Neural progenitor cell (in vitro differentiated cells): ENCODE measurements around the gene PPP2R1B. TPM values are rescaled to one million over a fixed set of nuclear protein-coding genes. Genes with fewer than 3 reads are reported as not detected.

Experiments
- DNase-seq: peaks from one replicate; pipeline ENCODE4 v3.0.0-alpha.2; 2016; ENCODE audit warnings: low spot score
- H2AFZ ChIP-seq: fragments of 200-600 bp; sonication (generic); replicated peaks from 2 replicates; pipeline ENCODE4 v1.6.1; 2016; ENCODE audit warnings: antibody characterized with exemption
- H3F3A ChIP-seq: fragments of 200-600 bp; sonication (generic); 2 replicates; pipeline ENCODE4 v1.6.1; 2016; ENCODE audit warnings: antibody characterized with exemption, low read depth
- H3K27ac ChIP-seq: fragments of 200-600 bp; sonication (generic); 2 replicates; pipeline ENCODE4 v1.5.1; 2016; ENCODE audit warnings: mild to moderate bottlenecking
- H3K27me3 ChIP-seq: fragments of 200-600 bp; sonication (generic); 2 replicates; pipeline ENCODE4 v1.6.1; 2016; ENCODE audit warnings: mild to moderate bottlenecking, moderate library complexity
- H3K36me3 ChIP-seq: fragments of 200-600 bp; sonication (generic); 2 replicates; pipeline ENCODE4 v1.5.1; 2016
- H3K4me1 ChIP-seq: fragments of 200-600 bp; sonication (generic); 2 replicates; pipeline ENCODE4 v1.6.1; 2016; ENCODE audit warnings: mixed run types
- H3K4me2 ChIP-seq: fragments of 200-600 bp; sonication (generic); 2 replicates; pipeline ENCODE4 v1.6.1; 2016
- H3K4me3 ChIP-seq: fragments of 200-600 bp; sonication (generic); 2 replicates; pipeline ENCODE4 v1.5.1; 2016
- H3K79me2 ChIP-seq: fragments of 200-600 bp; sonication (generic); 2 replicates; pipeline ENCODE4 v1.6.1; 2016; ENCODE audit warnings: low read depth
- H3K9ac ChIP-seq: fragments of 200-600 bp; sonication (generic); 2 replicates; pipeline ENCODE4 v1.6.1; 2016
- H3K9me3 ChIP-seq: fragments of 200-600 bp; sonication (generic); 2 replicates; pipeline ENCODE4 v1.5.1; 2016; ENCODE audit warnings: low read depth
- H4K20me1 ChIP-seq: fragments of 200-600 bp; sonication (generic); 2 replicates; pipeline ENCODE4 v1.6.1; 2016; ENCODE audit warnings: low read depth
- H3K27ac Mint-ChIP-seq: 3 replicates; pipeline ENCODE4 v1.8.0; 2021; ENCODE audit warnings: mixed read lengths
- H3K27me3 Mint-ChIP-seq: 2 replicates; pipeline ENCODE4 v1.8.0; 2022; ENCODE audit warnings: low read depth, mild to moderate bottlenecking, inconsistent platforms, moderate library complexity, mixed read lengths; ENCODE audit not compliant: insufficient read depth
- H3K36me3 Mint-ChIP-seq: 3 replicates; pipeline ENCODE4 v1.8.0; 2021; ENCODE audit warnings: mixed read lengths
- H3K4me1 Mint-ChIP-seq: 3 replicates; pipeline ENCODE4 v1.8.0; 2021; ENCODE audit warnings: mixed read lengths
- H3K4me3 Mint-ChIP-seq: 3 replicates; pipeline ENCODE4 v1.8.0; 2021; ENCODE audit warnings: mild to moderate bottlenecking, moderate library complexity, mixed read lengths
- H3K9me3 Mint-ChIP-seq: 3 replicates; pipeline ENCODE4 v1.8.0; 2020; ENCODE audit warnings: mixed read lengths
- CTCF ChIP-seq: fragments of 200-600 bp; sonication (generic); IDR thresholded peaks from 2 replicates; pipeline ENCODE4 v1.5.1; 2017; ENCODE audit warnings: antibody characterized with exemption, mild to moderate bottlenecking
- EZH2 ChIP-seq: fragments of 200-600 bp; sonication (generic); IDR thresholded peaks from 2 replicates; pipeline ENCODE4 v1.6.1; 2017; ENCODE audit warnings: antibody characterized with exemption, mild to moderate bottlenecking, moderate library complexity
- EZH2phosphoT487 ChIP-seq: fragments of 200-600 bp; sonication (generic); IDR thresholded peaks from 2 replicates; pipeline ENCODE4 v1.6.1; 2017; ENCODE audit warnings: antibody characterized with exemption
- total RNA-seq: library from RNA; depleted of rRNA; stranded (reverse); fragments of >200 nt; gene quantifications from 2 replicates; pipeline ENCODE4 v1.2.3, GENCODE V29; 2015; ENCODE audit warnings: low replicate concordance

Gene PPP2R1B
- total RNA-seq, 1 donor from 2014 or later, result 68.4 TPM

DNA sequence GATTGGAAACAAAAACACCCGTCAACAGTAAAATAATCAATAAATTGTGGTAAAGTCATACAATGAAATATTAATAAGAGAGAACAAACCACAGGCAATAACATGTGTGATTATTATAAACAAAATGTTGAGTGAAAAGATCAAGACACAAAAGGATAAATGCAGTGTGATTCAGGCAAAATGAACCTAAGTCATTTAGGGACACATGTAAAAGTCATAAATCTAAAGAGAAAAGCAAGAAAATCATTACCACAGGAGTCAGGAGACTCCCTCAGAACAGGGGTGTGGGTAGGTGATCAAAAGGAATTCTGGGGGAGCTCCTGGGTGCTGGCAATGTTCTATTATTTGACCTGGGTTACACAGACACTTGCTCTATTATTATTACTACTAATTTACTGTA is 47.9 kb upstream of the PPP2R1B start:
- H3K4me2 ChIP-seq, result no peak overlapping the region
- no peaks in the 10 kb centered on the region for H3K9me3 ChIP-seq
- no peaks in the 10 kb centered on the region for H3K27me3 ChIP-seq
- H3K4me1 Mint-ChIP-seq, result no peaks in the 10 kb centered on the region
- H3K79me2 ChIP-seq, result no peaks in the 10 kb centered on the region
- H3K27ac ChIP-seq, result no peak overlapping the region
- no peaks in the 10 kb centered on the region for H3K27me3 Mint-ChIP-seq
- no peak overlapping the region for H3K4me3 Mint-ChIP-seq
- no peak for TF ChIP-seq EZH2phosphoT487
- no peak for TF ChIP-seq EZH2
- TF ChIP-seq CTCF, result no peak
- H3K4me1 ChIP-seq, result no peaks in the 10 kb centered on the region
- H3K4me3 ChIP-seq, result no peak overlapping the region
- H4K20me1 ChIP-seq, result no peaks in the 10 kb centered on the region
- H3K9me3 Mint-ChIP-seq, result no peaks in the 10 kb centered on the region
- peaks cover 20% of the 10 kb centered on the region for H3K36me3 Mint-ChIP-seq
- H2AFZ ChIP-seq, result no peak overlapping the region
- DNase-seq, result no peak
- no peak overlapping the region for H3K27ac Mint-ChIP-seq
- H3K9ac ChIP-seq, result no peak overlapping the region
- no peaks in the 10 kb centered on the region for H3K36me3 ChIP-seq
- no peaks in the 10 kb centered on the region for H3F3A ChIP-seq

- TF ChIP-seq EZH2 (no peak), CTCF (no peak), EZH2phosphoT487 (no peak)
- no peaks in the 10 kb centered on the region for H4K20me1 ChIP-seq
- Mint-ChIP-seq H3K4me3 (no peak overlapping the region), H3K27ac (no peak overlapping the region), H3K36me3 (peaks cover 25% of the 10 kb centered on the region), H3K27me3 (no peaks in the 10 kb centered on the region), H3K9me3 (no peaks in the 10 kb centered on the region), H3K4me1 (no peaks in the 10 kb centered on the region)
- H3K4me2 ChIP-seq, result no peak overlapping the region
- H3K9me3 ChIP-seq, result no peaks in the 10 kb centered on the region
- H3K4me3 ChIP-seq, result no peak overlapping the region
- no peaks in the 10 kb centered on the region for H3F3A ChIP-seq
- H3K79me2 ChIP-seq, result no peaks in the 10 kb centered on the region
- H3K36me3 ChIP-seq, result no peaks in the 10 kb centered on the region
- no peak overlapping the region for H2AFZ ChIP-seq
- H3K27me3 ChIP-seq, result no peaks in the 10 kb centered on the region
- no peak overlapping the region for H3K27ac ChIP-seq
- H3K9ac ChIP-seq, result no peak overlapping the region
- DNase-seq, result no peak
- H3K4me1 ChIP-seq, result no peaks in the 10 kb centered on the region
Measured at GRCh38 chr11:111812211-111812610, 46.0 kb upstream of the PPP2R1B start.

DNA sequence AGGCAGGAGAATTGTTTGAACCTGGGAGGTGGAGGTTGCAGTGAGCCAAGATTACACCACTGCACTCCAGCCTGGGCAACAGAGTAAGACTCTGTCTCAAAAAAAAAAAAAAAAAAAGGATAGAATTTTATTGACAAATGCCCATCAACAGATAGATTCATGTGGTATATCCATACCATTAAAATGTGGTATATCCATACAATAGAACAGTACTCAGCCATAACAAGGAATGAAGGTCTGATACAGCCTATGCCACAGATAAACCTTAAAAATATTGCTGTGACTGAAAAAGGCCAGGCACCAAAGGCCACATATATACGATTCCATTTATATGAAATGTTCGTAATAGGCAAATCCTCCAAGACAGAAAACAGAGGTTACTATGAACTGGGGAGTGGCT is 45.3 kb upstream of the PPP2R1B start:
- Histone ChIP-seq H3F3A (no peaks in the 10 kb centered on the region), H3K9ac (no peak overlapping the region), H2AFZ (no peak overlapping the region), H4K20me1 (no peaks in the 10 kb centered on the region), H3K79me2 (no peaks in the 10 kb centered on the region), H3K27ac (no peak overlapping the region), H3K4me2 (no peak overlapping the region), H3K9me3 (no peaks in the 10 kb centered on the region), H3K36me3 (no peaks in the 10 kb centered on the region), H3K27me3 (no peaks in the 10 kb centered on the region), H3K4me1 (no peaks in the 10 kb centered on the region), H3K4me3 (no peak overlapping the region)
- H3K4me1 Mint-ChIP-seq, result no peaks in the 10 kb centered on the region
- no peak for TF ChIP-seq EZH2
- no peak for TF ChIP-seq EZH2phosphoT487
- TF ChIP-seq CTCF, result no peak
- no peak overlapping the region for H3K4me3 Mint-ChIP-seq
- H3K27ac Mint-ChIP-seq, result no peak overlapping the region
- H3K36me3 Mint-ChIP-seq, result peaks cover 22% of the 10 kb centered on the region
- no peaks in the 10 kb centered on the region for H3K27me3 Mint-ChIP-seq
- H3K9me3 Mint-ChIP-seq, result no peaks in the 10 kb centered on the region
- no peak for DNase-seq
